Effector CD8-positive, alpha-beta T cell (primary cell): Measurements from ENCODE around the gene GPR87.

ENCODE experiments used
- DNase-seq: peaks from one replicate; lab custom pipeline; 2025; lab: John Stamatoyannopoulos, UW
- total RNA-seq, 4 experiments: gene quantifications; one replicate each; lab custom pipeline; 2026; lab: John Stamatoyannopoulos, UW

Gene GPR87, protein sequence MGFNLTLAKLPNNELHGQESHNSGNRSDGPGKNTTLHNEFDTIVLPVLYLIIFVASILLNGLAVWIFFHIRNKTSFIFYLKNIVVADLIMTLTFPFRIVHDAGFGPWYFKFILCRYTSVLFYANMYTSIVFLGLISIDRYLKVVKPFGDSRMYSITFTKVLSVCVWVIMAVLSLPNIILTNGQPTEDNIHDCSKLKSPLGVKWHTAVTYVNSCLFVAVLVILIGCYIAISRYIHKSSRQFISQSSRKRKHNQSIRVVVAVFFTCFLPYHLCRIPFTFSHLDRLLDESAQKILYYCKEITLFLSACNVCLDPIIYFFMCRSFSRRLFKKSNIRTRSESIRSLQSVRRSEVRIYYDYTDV
- 0 to 1.9 (median 0.22) reads per million in 4 experiments for total RNA-seq

DNA sequence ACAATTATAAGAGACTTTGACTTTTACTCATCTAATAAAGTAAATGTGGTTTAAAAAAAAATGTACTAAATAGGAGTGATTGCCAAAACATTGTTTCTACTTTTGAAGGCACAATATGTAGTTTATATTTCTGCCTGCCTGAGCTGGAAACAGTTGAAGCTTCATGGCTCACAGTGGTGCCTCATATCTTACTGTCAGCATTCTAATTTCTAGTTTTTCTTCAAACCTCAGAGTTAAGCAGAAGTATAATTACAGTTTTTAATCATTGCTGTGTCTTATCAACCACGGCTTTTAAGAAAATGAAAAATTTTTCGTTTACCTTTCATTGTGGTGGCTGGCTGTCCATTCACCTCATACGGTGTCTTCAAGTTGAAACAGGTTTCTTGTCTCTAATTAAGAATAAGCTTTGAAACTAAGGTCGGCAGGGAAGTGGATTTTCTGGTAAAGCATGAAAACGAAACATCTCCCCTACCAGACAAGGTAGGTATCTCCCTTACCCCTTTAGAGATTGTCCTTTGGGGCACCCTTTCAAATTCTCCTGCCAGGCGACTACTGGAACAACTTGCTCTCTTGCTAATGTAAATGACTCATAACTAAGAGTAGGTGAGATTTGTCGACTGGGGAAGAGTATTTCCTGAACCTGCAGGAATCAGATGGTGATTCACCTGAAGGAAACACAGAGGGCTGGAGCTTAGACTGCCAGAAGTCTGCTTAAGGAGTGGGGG is at the start of gene GPR87:
GPR87 (minus strand) TSS at position 554 of the 725 bp plus-strand sequence. CDS start 16,720 bp downstream, outside the sequence.
- DNase-seq = no peak

DNA sequence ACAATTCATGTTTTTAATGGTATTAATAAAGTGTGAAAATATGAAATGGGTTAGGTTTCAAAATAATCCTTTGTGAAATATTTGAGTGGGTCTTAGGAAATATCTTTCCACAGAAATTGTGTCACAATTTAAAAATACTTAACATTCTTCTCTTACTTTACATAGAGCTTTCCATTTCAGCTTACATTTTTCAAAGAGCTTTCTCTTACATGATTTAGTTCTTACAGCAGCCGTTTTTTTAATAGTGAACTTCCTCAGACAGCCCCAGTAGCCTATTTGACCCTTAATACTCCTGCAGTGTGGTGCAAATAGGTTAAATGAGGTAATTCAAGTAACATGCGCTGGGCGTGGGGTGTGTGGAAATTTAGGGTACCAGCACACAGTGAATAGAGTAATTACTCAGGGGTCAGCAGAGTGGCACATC is 46.1 kb upstream of the GPR87 start:
- no peak for DNase-seq

DNA sequence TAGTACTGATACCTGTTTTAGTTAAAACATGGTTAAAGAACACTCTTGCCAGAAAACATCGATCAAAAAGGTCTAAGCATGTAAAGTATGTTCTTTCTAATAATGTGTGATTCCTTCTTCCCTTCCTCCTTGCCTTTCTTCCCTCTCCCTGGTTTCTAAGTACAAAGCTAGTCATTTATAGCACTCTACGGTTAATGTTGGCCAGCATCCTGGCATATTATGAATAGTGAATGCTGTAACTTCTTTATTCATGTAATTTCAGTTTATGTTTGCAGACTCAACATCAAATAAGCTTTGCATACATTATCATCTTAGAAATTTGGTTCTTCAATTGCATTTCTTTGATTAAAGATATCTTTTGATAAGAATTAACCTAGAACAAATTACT is 40.8 kb upstream of the GPR87 start:
- no peak for DNase-seq

DNA sequence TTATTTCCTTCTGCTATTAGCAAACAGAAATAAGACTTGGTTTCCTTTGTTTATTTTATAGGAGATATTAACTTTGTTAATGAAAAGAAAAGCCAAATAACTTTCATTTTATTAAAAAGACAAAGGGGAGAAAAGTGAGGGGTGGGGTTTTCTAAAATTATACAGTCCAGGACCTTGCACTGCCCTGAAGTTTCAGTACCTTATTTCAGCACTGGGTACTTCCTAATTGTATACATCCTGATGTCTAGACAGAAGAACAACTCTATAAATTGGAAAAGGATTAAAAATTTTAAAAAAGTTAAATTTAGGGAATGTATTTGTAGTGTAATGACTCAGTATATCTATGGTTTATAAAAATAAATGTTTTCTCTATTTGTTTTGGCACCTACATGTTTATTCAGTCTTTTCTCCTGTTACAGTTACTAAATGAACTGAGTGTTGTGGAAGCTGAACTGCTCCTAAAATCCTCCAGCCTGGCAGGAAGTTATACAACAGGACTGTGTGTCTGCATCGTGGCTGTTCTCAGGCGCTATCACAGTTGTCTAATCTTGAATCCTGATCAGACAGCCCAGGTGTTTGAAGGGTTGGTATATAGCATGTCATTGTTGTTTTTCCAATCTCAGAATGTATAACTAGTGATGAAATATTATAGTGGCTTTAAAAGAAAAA is 40.3 kb upstream of the GPR87 start:
- DNase-seq = no peak

DNA sequence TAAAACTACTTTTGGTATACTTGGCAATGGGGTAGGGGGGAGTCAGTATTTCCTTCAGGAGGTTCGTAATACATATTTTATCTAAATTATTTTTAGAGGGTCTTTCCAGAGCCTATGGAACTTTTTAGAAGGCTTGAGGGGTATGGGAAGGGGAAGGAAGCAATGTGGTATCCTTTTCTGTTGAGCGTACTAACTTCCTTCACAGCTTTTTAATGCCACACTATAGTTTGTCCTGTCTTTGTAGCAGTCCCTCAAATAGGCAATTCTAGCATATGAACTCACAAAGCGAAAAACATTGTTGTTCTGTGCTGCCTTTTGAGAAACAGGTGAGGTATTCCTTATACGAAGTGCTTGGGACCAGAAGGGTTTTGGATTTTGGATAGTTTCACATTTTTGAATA is 35.0 kb upstream of the GPR87 start:
- DNase-seq = no peak

DNA sequence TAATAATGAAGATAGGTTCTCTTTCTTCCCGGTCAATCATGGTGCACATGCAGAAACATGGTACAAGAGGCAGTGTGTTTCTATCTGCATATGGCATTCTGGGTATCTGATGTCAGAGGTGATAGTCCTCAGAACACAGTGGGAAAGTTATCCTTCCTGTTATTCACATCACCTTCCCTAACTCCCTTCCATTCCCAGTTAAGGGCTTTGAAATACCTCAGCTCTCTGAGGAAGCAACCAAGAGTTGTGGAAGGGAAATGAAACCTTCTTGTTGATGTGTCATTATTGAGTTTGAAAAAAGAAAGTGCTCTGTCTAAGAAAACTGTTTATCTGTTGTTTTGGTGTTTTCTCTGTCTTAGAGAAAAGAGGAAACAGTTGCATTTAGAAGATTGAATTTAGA is 34.6 kb upstream of the GPR87 start:
- no peak for DNase-seq

DNA sequence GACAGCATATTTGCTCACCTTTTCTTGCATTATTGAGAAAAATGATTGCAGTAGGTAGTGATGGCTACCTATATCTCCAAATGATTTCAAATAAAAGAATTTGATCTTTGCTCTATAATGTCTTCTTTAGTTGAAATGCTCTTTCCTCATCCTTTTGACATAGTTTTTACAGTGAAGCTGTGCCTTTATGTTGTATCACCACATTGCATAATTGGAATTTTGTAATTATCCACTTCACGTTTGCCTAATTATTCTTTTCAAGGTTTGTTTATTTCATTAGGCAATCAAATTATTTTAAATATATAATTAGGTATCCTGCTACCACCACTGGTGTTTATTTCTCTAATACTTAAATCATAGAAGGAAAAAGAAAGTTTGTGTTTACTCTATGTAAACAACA is 34.0 kb upstream of the GPR87 start:
- DNase-seq = no peak

DNA sequence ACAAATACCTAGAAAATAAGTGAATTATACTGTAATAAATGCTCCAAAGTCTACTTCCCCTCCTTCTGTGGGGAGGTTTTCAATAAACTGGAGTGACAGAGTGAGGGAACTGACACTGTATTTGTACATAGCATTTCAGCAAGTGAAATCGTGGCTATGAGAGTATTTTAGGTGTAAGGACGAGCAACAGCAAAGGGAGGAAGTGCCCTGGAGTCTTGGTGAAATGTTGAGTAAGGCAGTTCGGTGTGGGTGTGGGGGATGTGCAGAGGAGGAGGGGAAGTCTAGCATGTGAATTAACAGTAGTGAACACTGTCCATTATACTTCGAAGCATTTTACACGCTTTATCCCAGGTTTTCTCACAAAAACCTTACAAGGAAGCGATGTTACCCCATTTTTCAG is 30.8 kb upstream of the GPR87 start:
- no peak for DNase-seq

DNA sequence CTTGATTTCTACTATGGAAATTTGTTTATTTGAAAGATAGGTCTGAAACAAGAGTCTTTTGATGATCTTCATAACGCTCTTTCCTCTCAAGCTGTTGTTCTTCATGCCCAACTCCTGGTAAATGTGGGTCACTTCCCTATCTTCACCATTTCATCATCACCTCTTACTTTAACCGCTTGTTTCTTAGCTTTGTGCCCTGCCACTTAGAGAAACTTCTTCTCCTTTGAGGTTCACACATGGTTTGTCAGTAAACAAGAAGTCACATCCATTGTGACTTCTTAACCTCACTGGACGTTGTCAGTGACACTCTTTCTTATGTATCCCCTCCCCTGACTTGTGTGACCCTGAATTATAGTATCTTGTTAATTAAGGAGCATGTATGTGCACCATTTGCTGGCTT is 29.7 kb upstream of the GPR87 start:
- DNase-seq = no peak

DNA sequence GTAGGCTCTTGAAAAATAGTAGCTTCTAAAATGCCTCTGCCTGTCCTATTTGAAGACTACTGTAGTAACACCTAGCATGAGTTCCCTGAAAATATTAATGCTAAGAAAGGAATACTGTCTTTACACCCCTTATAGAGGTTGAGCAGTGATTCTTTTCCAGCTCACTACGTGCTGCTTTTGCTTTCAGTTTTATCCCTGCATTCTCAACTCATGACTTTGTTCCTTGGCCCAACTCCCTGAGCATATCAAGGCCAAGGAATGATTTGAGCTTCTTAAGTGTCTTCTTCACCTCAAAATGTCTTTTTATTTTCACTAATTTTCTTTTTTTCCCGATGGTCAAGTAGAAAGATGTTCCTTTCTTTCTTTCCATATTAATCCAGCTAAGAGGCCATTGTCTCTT is 29.2 kb upstream of the GPR87 start:
- DNase-seq = no peak

DNA sequence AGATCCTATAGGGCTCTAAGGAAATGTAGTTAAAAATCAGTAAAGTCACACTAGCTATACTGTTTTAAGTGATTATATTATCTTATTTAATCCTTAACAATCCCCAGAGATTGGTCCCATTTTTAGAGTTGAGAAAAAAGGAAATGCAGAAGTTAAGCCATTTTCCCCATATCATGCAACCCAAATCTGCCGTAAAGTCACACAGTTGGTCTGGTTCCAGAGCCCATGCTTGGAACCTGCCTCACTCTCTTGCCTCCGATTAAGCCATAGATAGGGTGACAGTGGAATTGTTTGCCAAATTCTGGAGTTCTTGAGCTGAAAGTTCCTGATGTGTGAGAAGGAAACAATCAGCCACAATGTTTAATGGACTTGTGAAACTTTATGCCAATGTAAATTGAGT is 15.1 kb upstream of the GPR87 start:
- no peak for DNase-seq

DNA sequence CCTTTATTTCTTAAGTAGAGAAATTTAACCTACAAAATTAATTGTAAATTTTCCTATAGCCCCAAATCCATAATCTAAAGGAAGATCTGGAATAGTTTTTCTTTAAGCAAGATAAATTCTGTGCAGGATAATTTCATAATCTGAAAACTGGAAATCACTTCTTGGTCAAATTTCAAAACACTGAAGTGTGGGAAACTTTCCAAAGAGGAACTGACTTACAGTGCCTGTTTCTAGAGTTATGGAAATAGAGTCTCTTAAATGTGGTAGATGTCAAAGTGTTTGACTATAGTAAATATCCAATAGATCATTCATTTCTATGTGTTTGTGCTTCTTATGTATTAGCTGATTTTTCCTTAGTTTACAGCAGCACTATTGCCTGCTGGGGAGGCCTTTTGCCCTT is 14.3 kb upstream of the GPR87 start:
- DNase-seq = no peak

DNA sequence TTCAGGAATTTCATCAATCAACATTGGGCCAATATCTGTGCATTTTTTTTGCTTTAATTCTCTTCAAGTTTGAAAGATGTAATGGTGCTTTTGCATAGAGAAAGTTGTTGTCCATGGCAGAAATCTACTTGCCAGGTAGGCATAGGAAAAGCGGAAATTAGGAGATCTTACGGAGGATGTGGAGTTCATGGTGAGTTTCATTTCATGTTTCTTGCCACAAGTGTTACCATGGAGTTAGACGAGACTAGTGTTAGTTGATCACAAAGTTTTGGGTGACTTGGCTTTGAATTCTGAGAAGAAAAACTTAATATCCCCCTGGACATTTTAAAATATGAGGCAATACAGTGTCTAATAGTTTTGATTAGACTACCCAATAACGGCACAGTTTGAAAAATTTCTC is 13.8 kb upstream of the GPR87 start:
- no peak for DNase-seq

DNA sequence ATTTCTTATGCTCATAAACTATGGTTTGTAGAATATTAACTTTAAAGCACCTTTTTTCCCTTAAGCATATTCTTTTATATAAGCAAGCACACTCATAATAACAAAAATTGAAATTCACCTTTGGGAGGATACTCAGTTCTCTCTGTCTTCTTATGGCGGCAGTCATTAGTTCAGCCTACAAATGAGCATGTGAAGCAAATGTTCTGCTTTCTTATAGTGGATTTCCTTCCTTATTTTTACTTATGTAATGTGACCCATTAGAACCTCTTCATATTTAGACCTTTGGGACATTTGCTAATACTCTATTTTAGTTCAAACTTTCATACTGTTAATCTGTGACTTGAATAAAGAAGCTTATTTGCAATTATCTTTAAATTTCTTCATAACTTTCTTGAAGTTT is 12.7 kb upstream of the GPR87 start, which contains the start of gene P2RY13:
P2RY13 (minus strand) TSS at position 187 of the 400 bp plus-strand sequence; CDS start at position 166, 21 bp downstream.
- no peak for DNase-seq

DNA sequence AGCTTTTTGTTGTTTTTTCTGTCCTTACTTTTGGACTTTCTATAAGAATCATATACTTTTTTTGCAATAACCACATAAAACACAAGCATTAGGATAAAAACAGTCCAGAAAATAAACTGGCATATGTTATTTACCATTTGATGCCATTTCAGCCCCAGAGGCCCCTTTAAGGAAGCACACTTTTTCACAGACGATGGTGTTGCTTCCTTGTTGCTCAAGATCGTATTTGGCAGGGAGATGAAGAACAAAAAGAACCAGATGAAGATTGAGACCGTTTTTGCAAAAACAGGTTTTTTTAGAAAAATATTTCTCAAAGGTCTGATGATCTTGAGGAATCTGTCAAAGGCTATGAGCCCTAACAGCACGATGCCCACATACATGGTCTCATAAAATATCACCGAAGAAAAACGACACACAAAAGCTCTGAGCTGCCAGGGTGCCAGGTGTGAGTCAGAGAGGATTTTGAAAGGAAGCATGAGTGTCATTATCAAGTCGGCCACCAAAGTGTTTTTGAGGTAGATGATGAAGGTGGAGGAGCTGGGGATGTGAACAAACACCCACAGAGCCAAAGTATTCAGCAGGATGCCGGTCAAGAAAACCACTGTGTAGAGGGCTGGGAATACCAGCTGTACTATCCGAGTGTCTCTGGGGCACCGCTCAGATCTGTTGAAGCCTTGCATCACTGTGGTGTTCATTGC is 11.8 kb upstream of the GPR87 start:
- DNase-seq = no peak

DNA sequence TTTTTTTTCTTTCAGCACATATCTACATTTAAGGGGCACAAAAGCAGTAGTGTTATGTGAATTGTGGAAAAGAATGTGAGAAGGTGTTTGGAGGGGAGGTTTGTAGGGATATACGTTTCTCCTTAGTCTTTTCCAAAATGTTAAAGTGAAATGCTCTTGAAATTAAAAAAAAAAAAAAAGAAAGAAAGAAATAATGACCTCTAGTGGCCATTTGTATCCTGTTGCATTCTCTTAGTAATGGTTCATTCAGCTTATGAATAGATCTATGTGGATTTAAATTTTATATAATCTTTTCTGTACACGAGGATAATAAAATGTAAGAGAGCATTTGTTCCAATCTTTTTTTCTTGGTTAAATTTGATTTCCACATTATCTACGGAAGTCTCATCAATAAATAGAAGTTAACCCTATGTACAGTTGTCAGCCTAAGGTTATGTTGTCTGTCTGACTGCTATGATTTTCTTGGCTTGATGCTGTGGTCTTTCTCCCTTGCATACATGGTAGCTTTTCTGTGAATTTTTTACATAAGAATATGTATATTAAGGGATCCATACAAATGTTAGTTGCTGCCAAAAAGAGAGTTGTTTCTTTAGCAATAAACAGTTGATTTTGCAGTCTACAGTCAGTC is 11.1 kb upstream of the GPR87 start:
- DNase-seq = no peak

DNA sequence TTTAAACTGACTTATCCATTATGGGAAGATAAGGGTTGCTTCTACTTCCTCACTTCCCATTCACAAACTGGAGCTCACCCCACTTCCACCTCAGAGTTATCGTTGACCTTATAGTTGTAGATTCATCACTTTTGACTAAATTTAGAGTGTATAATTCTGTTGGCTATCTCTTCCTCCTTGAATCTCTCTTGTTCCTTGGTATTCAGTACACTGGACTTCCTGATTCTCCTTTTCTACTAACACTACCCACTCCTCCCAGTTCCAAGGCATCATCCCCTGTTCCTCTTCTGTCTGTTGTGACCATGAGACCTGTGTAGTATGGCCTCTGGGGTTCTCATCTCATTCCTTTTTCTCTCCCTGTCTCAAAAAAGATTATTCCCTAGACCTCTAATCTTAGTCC is 5.9 kb upstream of the GPR87 start:
- no peak for DNase-seq

DNA sequence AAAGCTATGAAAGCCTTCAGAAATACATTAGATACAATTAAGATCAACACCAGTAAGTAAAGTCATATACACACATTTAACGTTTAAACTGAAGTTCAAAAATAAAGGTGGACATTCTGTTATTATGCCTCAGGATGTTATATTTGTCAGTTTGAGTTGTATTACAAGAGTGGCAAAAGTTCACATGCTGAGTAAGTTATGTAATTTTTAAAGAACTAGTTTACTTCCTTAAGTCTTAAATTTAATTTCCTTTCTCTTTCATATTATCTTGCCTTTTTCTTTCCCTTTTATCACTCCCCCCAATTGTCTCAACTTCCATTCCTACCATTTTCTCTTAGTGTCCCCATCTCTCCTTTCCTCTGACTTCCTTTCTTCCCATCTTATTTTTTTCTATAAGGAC is 4.9 kb upstream of the GPR87 start:
- DNase-seq = no peak

DNA sequence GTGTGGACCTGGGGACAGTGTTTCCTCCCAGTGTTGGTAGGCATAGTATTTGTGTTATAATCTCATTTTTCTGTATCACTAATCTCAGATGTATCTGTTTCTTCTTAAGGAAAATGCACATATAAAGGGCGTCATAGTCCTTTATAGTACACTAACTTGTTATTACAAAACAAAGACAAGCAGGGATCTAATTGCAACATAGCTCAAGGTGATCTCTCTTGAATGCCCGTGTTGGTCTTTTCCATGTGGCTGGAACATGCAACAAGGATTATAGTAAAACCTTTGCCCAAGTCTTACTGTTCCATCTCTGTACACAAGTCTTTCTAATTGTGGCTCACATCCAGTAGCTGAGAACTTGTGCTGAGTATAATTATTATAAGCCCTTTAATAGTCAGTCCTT is 3.5 kb upstream of the GPR87 start:
- DNase-seq = no peak

DNA sequence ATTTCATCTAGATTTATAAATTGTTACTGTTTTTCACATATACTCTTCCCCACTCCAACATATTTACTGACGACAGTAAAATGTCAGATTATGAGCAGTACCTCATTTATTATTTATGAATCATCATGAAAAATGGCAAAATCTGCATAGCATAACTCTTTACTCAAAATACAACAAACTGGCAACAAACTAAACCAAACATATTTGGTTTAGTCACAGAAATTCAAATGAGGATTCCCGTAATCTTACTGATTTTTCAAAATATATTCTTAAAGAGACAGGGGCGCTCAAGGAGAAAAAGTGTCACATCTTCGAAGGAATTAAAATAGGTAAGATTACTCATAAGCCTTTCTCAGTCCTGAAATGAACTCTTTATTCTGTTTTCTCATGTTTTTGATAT is 3.0 kb upstream of the GPR87 start:
- DNase-seq = no peak

DNA sequence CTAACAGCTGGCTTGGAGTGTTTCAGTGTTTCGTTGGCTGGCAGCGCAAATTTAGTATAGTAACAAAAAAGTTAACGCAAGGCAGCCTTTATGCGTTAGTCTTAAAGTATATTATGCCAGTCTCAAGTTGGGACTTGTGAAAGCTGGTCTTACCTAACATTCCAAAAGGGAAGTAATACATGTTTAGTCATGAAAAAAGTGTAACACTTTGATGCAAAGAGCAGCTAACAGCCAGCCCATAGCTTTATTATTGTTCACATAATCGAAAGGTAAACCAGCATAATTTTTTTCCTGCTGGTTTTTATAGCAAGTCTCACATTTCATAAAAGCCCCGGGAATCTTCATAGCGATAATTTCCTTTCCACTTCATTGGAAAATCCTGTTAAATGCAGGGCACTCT is 2.4 kb upstream of the GPR87 start:
- DNase-seq = no peak

DNA sequence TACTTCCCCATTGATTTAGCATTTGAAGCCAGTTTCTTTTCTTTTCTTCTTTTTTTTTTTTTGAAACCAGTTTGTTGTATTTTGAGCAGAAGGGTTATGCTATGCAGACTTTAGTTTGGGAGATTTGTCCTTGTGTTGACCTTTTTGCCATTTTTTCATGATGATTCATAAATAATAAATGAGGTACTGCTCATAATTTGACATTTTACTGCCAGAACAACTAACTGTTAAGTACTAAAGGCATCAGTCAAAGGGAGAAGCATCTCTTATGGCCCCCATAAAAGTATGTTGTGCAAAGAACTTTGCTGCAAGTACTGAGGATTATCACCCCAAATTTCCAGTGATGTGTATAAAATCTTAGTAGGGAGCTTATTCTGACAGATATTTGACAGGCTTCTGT is 1.7 kb upstream of the GPR87 start:
- no peak for DNase-seq
